ENCODE data around the gene ENAH. TPM values are rescaled to one million over a fixed set of nuclear protein-coding genes. Genes with fewer than 3 reads are reported as not detected.

ENAH gene
- polyA plus RNA-seq, 1 donor (not counting 4 experiments of a cell fraction or from before 2014, with no cell fraction given): 61.0 TPM

- Histone ChIP-seq H3K36me3 (ENCODE audit: control insufficient read depth in 2 of 2, extremely low read depth in 1 of 2, insufficient read depth in 2 of 2, low read length in 2 of 2) (no peaks in the 10 kb centered on the region), H3K9ac (ENCODE audit: control insufficient read depth, extremely low read depth, insufficient read depth, low read length) (no peak overlapping the region), H3K27ac (ENCODE audit: control insufficient read depth, insufficient read depth, low read length) (no peak overlapping the region), H3K4me3 (ENCODE audit: control insufficient read depth in 2 of 3, extremely low read depth in 1 of 3, insufficient read depth in 2 of 3, low read depth in 1 of 3, low read length in 3 of 3) (no peak overlapping the region), H3K9me3 (ENCODE audit: control insufficient read depth, low read depth, low read length) (no peaks in the 10 kb centered on the region), H3K4me2 (ENCODE audit: control insufficient read depth, extremely low read depth, insufficient read depth, low read depth, low read length) (no peak overlapping the region), H2AFZ (ENCODE audit: control insufficient read depth, low read length) (no peak overlapping the region), H4K20me1 (ENCODE audit: control insufficient read depth, extremely low read depth, insufficient read depth, low read length) (no peaks in the 10 kb centered on the region), H3K4me1 (ENCODE audit: control insufficient read depth, extremely low read depth, insufficient read depth, low read length) (peaks cover 4% of the 10 kb centered on the region), H3K9me1 (ENCODE audit: control insufficient read depth, extremely low read depth, insufficient read depth, low read length) (no peaks in the 10 kb centered on the region), H3K79me2 (ENCODE audit: control insufficient read depth, insufficient read depth, low read length) (no peaks in the 10 kb centered on the region), H3K27me3 (ENCODE audit: control insufficient read depth, extremely low read depth, insufficient read depth, low read length) (no peaks in the 10 kb centered on the region)
- dilution Hi-C loops (cut with MboI; ENCODE audit: extremely low pct_ligation_motif_present, low sequenced_read_pairs): no loop called here
- FAIRE-seq (peak; percentile 41), DNase-seq (ENCODE audit: low read depth, low spot score) (no peak)
- no peak for TF ChIP-seq EZH2 (IDR thresholded peaks at IDR 0.05; ENCODE audit: low read length)
- TF ChIP-seq, protein P1, sequence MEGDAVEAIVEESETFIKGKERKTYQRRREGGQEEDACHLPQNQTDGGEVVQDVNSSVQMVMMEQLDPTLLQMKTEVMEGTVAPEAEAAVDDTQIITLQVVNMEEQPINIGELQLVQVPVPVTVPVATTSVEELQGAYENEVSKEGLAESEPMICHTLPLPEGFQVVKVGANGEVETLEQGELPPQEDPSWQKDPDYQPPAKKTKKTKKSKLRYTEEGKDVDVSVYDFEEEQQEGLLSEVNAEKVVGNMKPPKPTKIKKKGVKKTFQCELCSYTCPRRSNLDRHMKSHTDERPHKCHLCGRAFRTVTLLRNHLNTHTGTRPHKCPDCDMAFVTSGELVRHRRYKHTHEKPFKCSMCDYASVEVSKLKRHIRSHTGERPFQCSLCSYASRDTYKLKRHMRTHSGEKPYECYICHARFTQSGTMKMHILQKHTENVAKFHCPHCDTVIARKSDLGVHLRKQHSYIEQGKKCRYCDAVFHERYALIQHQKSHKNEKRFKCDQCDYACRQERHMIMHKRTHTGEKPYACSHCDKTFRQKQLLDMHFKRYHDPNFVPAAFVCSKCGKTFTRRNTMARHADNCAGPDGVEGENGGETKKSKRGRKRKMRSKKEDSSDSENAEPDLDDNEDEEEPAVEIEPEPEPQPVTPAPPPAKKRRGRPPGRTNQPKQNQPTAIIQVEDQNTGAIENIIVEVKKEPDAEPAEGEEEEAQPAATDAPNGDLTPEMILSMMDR (optimal IDR thresholded peaks at IDR 0.05 in 1 of 3, IDR thresholded peaks at IDR 0.05 in 1 of 3, conservative IDR thresholded peaks at IDR 0.05 in 1 of 3; ENCODE audit: extremely low read depth in 1 of 3, insufficient read depth in 2 of 3, low read length in 3 of 3): peak; percentile 92 to 99 (median 95)
Measured at GRCh38 chr1:225480825-225481434, 172.0 kb downstream of the ENAH start.

DNA sequence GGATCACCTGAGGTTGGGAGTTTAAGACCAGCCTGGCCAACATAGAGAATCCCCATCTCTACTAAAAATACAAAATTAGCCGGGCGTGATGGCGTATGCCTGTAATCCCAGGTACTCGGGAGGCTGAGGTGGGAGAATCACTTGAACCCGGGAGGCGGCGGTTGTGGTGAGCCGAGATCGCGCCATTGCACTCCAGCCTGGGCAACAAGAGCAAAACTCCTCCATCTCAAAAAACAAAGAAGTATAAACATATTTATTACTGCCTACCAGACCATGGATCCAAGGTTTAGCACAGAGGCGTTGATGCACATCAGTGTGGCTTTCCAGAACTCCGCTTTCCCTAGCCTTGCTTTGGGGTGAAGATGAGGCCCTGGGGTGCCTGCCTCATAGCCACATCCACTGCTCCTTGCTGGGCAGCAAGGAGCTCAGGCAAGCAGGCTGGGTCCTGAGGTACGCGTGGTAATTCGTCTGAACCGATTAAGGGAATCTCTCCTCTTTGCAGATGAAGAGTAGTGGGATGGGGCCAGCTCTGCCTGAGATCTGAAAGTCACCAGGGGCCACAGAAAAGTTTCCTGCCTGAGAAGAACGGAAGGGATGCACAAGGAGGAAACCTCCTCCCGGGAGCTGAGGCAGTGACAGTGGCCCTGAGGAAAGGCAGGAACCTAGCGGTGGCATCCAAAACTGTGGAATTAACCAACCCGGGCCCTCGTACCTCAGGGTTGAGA, 172.8 kb downstream of the ENAH start:
- DNase-seq (ENCODE audit: low read depth, low spot score) (no peak), FAIRE-seq (no peak)
- H3K4me3 ChIP-seq (ENCODE audit: control insufficient read depth in 2 of 3, extremely low read depth in 1 of 3, insufficient read depth in 2 of 3, low read depth in 1 of 3, low read length in 3 of 3): no peak overlapping the region
- H3K4me1 ChIP-seq (ENCODE audit: control insufficient read depth, extremely low read depth, insufficient read depth, low read length): peaks cover 6% of the 10 kb centered on the region
- H3K79me2 ChIP-seq (ENCODE audit: control insufficient read depth, insufficient read depth, low read length): no peaks in the 10 kb centered on the region
- H3K9ac ChIP-seq (ENCODE audit: control insufficient read depth, extremely low read depth, insufficient read depth, low read length): no peak overlapping the region
- no peak overlapping the region for H3K27ac ChIP-seq (ENCODE audit: control insufficient read depth, insufficient read depth, low read length)
- H3K36me3 ChIP-seq (ENCODE audit: control insufficient read depth in 2 of 2, extremely low read depth in 1 of 2, insufficient read depth in 2 of 2, low read length in 2 of 2): no peaks in the 10 kb centered on the region
- no peak overlapping the region for H2AFZ ChIP-seq (ENCODE audit: control insufficient read depth, low read length)
- no peaks in the 10 kb centered on the region for H4K20me1 ChIP-seq (ENCODE audit: control insufficient read depth, extremely low read depth, insufficient read depth, low read length)
- TF ChIP-seq EZH2 (IDR thresholded peaks at IDR 0.05; ENCODE audit: low read length): no peak
- TF ChIP-seq, protein P1 (optimal IDR thresholded peaks at IDR 0.05 in 1 of 3, IDR thresholded peaks at IDR 0.05 in 1 of 3, conservative IDR thresholded peaks at IDR 0.05 in 1 of 3; ENCODE audit: extremely low read depth in 1 of 3, insufficient read depth in 2 of 3, low read length in 3 of 3): no peak
- no peak overlapping the region for H3K4me2 ChIP-seq (ENCODE audit: control insufficient read depth, extremely low read depth, insufficient read depth, low read depth, low read length)
- no peaks in the 10 kb centered on the region for H3K9me1 ChIP-seq (ENCODE audit: control insufficient read depth, extremely low read depth, insufficient read depth, low read length)
- H3K9me3 ChIP-seq (ENCODE audit: control insufficient read depth, low read depth, low read length): no peaks in the 10 kb centered on the region
- H3K27me3 ChIP-seq (ENCODE audit: control insufficient read depth, extremely low read depth, insufficient read depth, low read length): no peaks in the 10 kb centered on the region
- dilution Hi-C loops (cut with MboI; ENCODE audit: extremely low pct_ligation_motif_present, low sequenced_read_pairs): no loop called here
